ENCODE measurements around the gene CCT3. TPM values are rescaled to one million over a fixed set of nuclear protein-coding genes. Genes with fewer than 3 reads are reported as not detected.

Gene CCT3
- total RNA-seq, 1 experiment from 2014 or later: 451 TPM

DNA sequence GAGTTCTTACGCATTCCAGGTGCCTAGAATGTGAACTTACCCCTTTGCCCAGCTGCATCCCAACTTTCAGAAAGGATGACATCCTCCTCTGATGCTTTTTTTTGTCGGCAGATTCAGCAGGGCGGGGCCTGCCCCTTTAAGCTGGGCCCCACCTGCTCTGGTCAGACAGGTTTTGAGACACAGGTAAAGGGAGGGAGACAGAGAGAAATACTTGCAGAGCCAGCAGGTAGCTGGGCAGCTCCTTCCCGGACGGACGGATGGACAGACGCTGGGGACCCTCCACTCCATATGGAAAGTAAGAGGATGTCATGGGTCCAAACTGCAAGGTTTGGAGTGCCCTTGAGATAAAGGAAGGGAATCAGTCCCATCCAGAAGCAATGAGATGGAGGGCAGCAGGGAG, 54.0 kb downstream of the CCT3 start, which contains the start of gene TMEM79:
TSS of gene TMEM79 (plus strand) at position 214 of the 400 bp plus-strand sequence. CDS start 902 bp downstream, outside the sequence.
- ChIA-PET CTCF (no interaction called here), POLR2A (no interaction called here)
- in situ Hi-C loops (cut with HindIII; ENCODE audit: low pct_unique_long_range_greater_than_20kb, low sequenced_read_pairs) (no loop called here), intact Hi-C loops (cut with micrococcal nuclease; ENCODE audit: unreplicated experiment) (no loop called here)
- DNase-seq (ENCODE audit: low read depth, low spot score) (no peak), ATAC-seq (no peak)
- Histone ChIP-seq H3K9me3 (ENCODE audit: control insufficient read depth, insufficient read depth, low read depth, low read length) (no peaks in the 10 kb centered on the region), H3K36me3 (ENCODE audit: control insufficient read depth, insufficient read depth, low read length) (peaks cover 11% of the 10 kb centered on the region), H3K4me1 (ENCODE audit: control insufficient read depth, insufficient read depth, low read length) (peaks cover 14% of the 10 kb centered on the region), H3K27me3 (ENCODE audit: control insufficient read depth, insufficient read depth, low read length) (no peaks in the 10 kb centered on the region), H3K27ac (ENCODE audit: low read length) (peak within 1 kb of the TSS; percentile 98), H3K4me3 (ENCODE audit: low read depth in 2 of 2, low read length in 2 of 2) (peak within 1 kb of the TSS; percentile 75 to 92)
- BruUV-seq (replicated peaks): no TSS peak
- TF ChIP-seq REST (IDR thresholded peaks at IDR 0.05; ENCODE audit: insufficient read depth in 1 of 2, low read depth in 2 of 2, low read length in 1 of 2) (no peak), POLR2AphosphoS5 (IDR thresholded peaks at IDR 0.05; ENCODE audit: low read depth, low read length) (no peak), SIN3A (IDR thresholded peaks at IDR 0.05; ENCODE audit: borderline replicate concordance, insufficient read depth, low read depth, low read length) (no peak), TCF7L2 (IDR thresholded peaks at IDR 0.05; ENCODE audit: low read depth, low read length) (no peak)
- TF ChIP-seq, protein P1, sequence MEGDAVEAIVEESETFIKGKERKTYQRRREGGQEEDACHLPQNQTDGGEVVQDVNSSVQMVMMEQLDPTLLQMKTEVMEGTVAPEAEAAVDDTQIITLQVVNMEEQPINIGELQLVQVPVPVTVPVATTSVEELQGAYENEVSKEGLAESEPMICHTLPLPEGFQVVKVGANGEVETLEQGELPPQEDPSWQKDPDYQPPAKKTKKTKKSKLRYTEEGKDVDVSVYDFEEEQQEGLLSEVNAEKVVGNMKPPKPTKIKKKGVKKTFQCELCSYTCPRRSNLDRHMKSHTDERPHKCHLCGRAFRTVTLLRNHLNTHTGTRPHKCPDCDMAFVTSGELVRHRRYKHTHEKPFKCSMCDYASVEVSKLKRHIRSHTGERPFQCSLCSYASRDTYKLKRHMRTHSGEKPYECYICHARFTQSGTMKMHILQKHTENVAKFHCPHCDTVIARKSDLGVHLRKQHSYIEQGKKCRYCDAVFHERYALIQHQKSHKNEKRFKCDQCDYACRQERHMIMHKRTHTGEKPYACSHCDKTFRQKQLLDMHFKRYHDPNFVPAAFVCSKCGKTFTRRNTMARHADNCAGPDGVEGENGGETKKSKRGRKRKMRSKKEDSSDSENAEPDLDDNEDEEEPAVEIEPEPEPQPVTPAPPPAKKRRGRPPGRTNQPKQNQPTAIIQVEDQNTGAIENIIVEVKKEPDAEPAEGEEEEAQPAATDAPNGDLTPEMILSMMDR (IDR thresholded peaks at IDR 0.05): no peak

DNA sequence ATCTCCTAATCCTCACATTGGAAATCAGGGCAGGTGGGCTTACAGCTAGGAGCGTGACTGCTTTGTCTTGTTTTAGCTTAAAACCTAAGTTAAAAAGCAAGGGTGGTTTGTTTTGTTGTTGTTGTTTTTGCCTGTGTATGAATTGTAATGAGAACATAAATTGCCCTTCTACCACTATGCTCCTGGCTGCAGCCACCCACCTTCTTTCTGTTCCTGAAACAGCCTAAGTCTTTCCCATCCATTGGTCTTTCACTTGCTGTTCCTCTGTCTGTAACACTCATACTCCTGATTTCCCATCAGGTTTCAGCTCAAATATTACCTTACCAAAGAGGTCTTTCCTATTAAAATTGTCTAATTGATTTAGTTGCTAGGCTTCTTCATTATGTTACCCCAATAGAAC, 54.6 kb downstream of the CCT3 start:
- BruUV-seq (replicated peaks): no TSS peak
- Histone ChIP-seq H3K27ac (ENCODE audit: low read length) (peak overlapping the region; percentile 98), H3K4me1 (ENCODE audit: control insufficient read depth, insufficient read depth, low read length) (peaks cover 14% of the 10 kb centered on the region), H3K27me3 (ENCODE audit: control insufficient read depth, insufficient read depth, low read length) (no peaks in the 10 kb centered on the region), H3K9me3 (ENCODE audit: control insufficient read depth, insufficient read depth, low read depth, low read length) (no peaks in the 10 kb centered on the region), H3K4me3 (ENCODE audit: low read depth in 2 of 2, low read length in 2 of 2) (peak overlapping the region; percentile 75 to 92), H3K36me3 (ENCODE audit: control insufficient read depth, insufficient read depth, low read length) (peaks cover 17% of the 10 kb centered on the region)
- TF ChIP-seq, protein P1 (IDR thresholded peaks at IDR 0.05): no peak
- TF ChIP-seq POLR2AphosphoS5 (IDR thresholded peaks at IDR 0.05; ENCODE audit: low read depth, low read length): no peak
- no peak for TF ChIP-seq SIN3A (IDR thresholded peaks at IDR 0.05; ENCODE audit: borderline replicate concordance, insufficient read depth, low read depth, low read length)
- no peak for TF ChIP-seq REST (IDR thresholded peaks at IDR 0.05; ENCODE audit: insufficient read depth in 1 of 2, low read depth in 2 of 2, low read length in 1 of 2)
- no peak for TF ChIP-seq TCF7L2 (IDR thresholded peaks at IDR 0.05; ENCODE audit: low read depth, low read length)
- ATAC-seq: no peak
- ChIA-PET POLR2A (interaction anchor here (0.5 kb wide), 1 partner anchor 18 kb away, joined by 4 read pairs; no protein-coding TSS in a partner anchor), CTCF (no interaction called here)
- in situ Hi-C loops (cut with HindIII; ENCODE audit: low pct_unique_long_range_greater_than_20kb, low sequenced_read_pairs): no loop called here
- no peak for DNase-seq (ENCODE audit: low read depth, low spot score)
- intact Hi-C loops (cut with micrococcal nuclease; ENCODE audit: unreplicated experiment): no loop called here

All from Panc1 (cell line).